ENCODE measurements around the gene AAMDC. TPM values are rescaled to one million over a fixed set of nuclear protein-coding genes. Genes with fewer than 3 reads are reported as not detected.

Gene AAMDC
- total and polyA plus RNA-seq, 2 donors (not counting 1 experiment from before 2014, with no cell fraction given): 39.6 to 98.4 TPM

DNA sequence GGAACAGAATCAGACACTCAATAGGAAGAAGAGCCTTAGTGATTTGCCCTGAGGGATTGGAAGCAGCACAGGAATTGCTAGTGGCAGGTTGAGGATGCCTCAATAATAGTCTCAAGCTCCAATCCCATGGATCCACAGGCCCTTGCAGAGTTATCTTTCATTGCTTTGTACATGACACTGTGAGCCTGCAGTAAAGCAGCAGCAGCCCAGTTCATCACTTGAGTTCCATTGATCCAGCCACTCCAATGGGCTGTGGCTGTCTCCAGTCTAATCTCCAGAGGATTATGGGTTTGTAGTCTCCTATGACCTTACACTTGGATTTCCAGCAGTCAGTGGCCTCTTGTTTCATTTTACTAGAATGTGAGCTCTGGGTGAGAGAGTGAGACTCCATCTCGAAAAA is 45.4 kb downstream of the AAMDC start:
- TF ChIP-seq EZH2 (IDR thresholded peaks at IDR 0.05; ENCODE audit: low read length, missing control alignments): no peak
- TF ChIP-seq, protein P1, sequence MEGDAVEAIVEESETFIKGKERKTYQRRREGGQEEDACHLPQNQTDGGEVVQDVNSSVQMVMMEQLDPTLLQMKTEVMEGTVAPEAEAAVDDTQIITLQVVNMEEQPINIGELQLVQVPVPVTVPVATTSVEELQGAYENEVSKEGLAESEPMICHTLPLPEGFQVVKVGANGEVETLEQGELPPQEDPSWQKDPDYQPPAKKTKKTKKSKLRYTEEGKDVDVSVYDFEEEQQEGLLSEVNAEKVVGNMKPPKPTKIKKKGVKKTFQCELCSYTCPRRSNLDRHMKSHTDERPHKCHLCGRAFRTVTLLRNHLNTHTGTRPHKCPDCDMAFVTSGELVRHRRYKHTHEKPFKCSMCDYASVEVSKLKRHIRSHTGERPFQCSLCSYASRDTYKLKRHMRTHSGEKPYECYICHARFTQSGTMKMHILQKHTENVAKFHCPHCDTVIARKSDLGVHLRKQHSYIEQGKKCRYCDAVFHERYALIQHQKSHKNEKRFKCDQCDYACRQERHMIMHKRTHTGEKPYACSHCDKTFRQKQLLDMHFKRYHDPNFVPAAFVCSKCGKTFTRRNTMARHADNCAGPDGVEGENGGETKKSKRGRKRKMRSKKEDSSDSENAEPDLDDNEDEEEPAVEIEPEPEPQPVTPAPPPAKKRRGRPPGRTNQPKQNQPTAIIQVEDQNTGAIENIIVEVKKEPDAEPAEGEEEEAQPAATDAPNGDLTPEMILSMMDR (conservative IDR thresholded peaks at IDR 0.05 in 1 of 2, IDR thresholded peaks at IDR 0.05 in 1 of 2; ENCODE audit: low read depth in 1 of 2, low read length in 2 of 2): no peak
- H3K4me3 ChIP-seq (replicated peaks in 1 of 4; ENCODE audit: control extremely low read depth in 1 of 4, insufficient read depth in 1 of 4, low read depth in 3 of 4, low read length in 4 of 4): no peak overlapping the region
- H3K4me1 ChIP-seq (ENCODE audit: control insufficient read depth, extremely low read depth, insufficient read depth, low read length): no peaks in the 10 kb centered on the region
- no peaks in the 10 kb centered on the region for H3K36me3 ChIP-seq (ENCODE audit: control insufficient read depth, insufficient read depth, low read length)
- H3K9ac ChIP-seq (ENCODE audit: insufficient read depth, low read length): no peak overlapping the region
- H3K9me3 ChIP-seq (ENCODE audit: control insufficient read depth, insufficient read depth, low read depth, low read length): no peaks in the 10 kb centered on the region
- no peak overlapping the region for H2AFZ ChIP-seq (ENCODE audit: low read length)
- H3K79me2 ChIP-seq (ENCODE audit: control insufficient read depth, insufficient read depth, low read length): no peaks in the 10 kb centered on the region
- no peaks in the 10 kb centered on the region for H4K20me1 ChIP-seq (ENCODE audit: control insufficient read depth, extremely low read depth, insufficient read depth, low read length)
- H3K27me3 ChIP-seq (ENCODE audit: control insufficient read depth, insufficient read depth, low read length): no peaks in the 10 kb centered on the region
- DNase-seq (ENCODE audit: low read depth in 2 of 2): no peak
- H3K4me2 ChIP-seq (ENCODE audit: extremely low read depth, insufficient read depth, low read length): no peak overlapping the region
- H3K27ac ChIP-seq (ENCODE audit: insufficient read depth, low read length): no peak overlapping the region

DNA sequence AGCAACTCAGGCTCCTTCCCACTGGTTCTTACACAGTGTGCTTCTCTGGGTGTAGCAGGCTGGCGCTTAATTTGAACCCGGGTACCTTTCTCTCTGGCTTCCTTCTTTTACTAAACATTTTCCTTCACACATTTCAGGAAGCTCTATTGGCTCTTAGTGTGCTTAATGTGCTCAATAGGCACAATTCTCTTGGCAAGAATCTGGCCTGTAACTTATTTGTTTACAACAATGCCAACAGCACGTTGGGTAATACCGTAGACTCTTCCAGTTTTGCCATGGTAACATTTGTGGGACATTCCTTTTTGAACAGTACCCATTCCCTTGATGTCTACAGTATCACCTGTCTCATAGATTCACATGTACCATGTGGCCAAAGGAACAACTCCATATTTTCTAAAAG is 47.8 kb downstream of the AAMDC start:
- Histone ChIP-seq H2AFZ (ENCODE audit: low read length) (no peak overlapping the region), H3K27me3 (ENCODE audit: control insufficient read depth, insufficient read depth, low read length) (no peaks in the 10 kb centered on the region), H3K9ac (ENCODE audit: insufficient read depth, low read length) (no peak overlapping the region), H3K4me3 (replicated peaks in 1 of 4; ENCODE audit: control extremely low read depth in 1 of 4, insufficient read depth in 1 of 4, low read depth in 3 of 4, low read length in 4 of 4) (no peak overlapping the region), H3K9me3 (ENCODE audit: control insufficient read depth, insufficient read depth, low read depth, low read length) (no peaks in the 10 kb centered on the region), H3K4me2 (ENCODE audit: extremely low read depth, insufficient read depth, low read length) (no peak overlapping the region), H3K36me3 (ENCODE audit: control insufficient read depth, insufficient read depth, low read length) (no peaks in the 10 kb centered on the region), H3K27ac (ENCODE audit: insufficient read depth, low read length) (no peak overlapping the region), H3K79me2 (ENCODE audit: control insufficient read depth, insufficient read depth, low read length) (no peaks in the 10 kb centered on the region), H4K20me1 (ENCODE audit: control insufficient read depth, extremely low read depth, insufficient read depth, low read length) (no peaks in the 10 kb centered on the region), H3K4me1 (ENCODE audit: control insufficient read depth, extremely low read depth, insufficient read depth, low read length) (no peaks in the 10 kb centered on the region)
- DNase-seq (ENCODE audit: low read depth in 2 of 2): no peak
- TF ChIP-seq, protein P1 (conservative IDR thresholded peaks at IDR 0.05 in 1 of 2, IDR thresholded peaks at IDR 0.05 in 1 of 2; ENCODE audit: low read depth in 1 of 2, low read length in 2 of 2): no peak
- TF ChIP-seq EZH2 (IDR thresholded peaks at IDR 0.05; ENCODE audit: low read length, missing control alignments): no peak

DNA sequence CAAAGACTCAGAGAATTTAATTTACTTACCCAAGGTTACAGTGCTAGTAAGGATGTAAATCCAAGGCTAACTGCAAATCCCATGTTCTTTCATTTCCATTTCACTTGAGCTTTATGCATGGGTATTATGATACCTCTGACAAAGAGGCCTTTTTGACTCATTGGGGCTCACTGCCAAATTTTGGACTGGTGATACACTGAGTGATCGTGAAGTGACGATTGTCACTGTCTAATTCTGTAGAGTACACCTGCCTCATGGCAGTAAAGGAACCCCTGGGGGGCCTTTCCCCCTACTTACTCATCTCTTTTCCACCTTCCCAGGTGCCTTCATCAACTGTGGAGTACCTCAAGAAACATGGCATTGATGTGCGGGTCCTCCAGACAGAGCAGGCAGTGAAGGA is 50.9 kb downstream of the AAMDC start:
- H3K4me1 ChIP-seq (ENCODE audit: control insufficient read depth, extremely low read depth, insufficient read depth, low read length): no peaks in the 10 kb centered on the region
- H3K27ac ChIP-seq (ENCODE audit: insufficient read depth, low read length): no peak overlapping the region
- H3K4me3 ChIP-seq (replicated peaks in 1 of 4; ENCODE audit: control extremely low read depth in 1 of 4, insufficient read depth in 1 of 4, low read depth in 3 of 4, low read length in 4 of 4): no peak overlapping the region
- H3K36me3 ChIP-seq (ENCODE audit: control insufficient read depth, insufficient read depth, low read length): peaks cover 2% of the 10 kb centered on the region
- no peak overlapping the region for H3K4me2 ChIP-seq (ENCODE audit: extremely low read depth, insufficient read depth, low read length)
- DNase-seq (ENCODE audit: low read depth in 2 of 2): no peak
- H2AFZ ChIP-seq (ENCODE audit: low read length): no peak overlapping the region
- no peaks in the 10 kb centered on the region for H3K27me3 ChIP-seq (ENCODE audit: control insufficient read depth, insufficient read depth, low read length)
- H3K9me3 ChIP-seq (ENCODE audit: control insufficient read depth, insufficient read depth, low read depth, low read length): no peaks in the 10 kb centered on the region
- H3K9ac ChIP-seq (ENCODE audit: insufficient read depth, low read length): no peak overlapping the region
- H3K79me2 ChIP-seq (ENCODE audit: control insufficient read depth, insufficient read depth, low read length): no peaks in the 10 kb centered on the region
- TF ChIP-seq EZH2 (IDR thresholded peaks at IDR 0.05; ENCODE audit: low read length, missing control alignments): no peak
- TF ChIP-seq, protein P1 (conservative IDR thresholded peaks at IDR 0.05 in 1 of 2, IDR thresholded peaks at IDR 0.05 in 1 of 2; ENCODE audit: low read depth in 1 of 2, low read length in 2 of 2): no peak
- no peaks in the 10 kb centered on the region for H4K20me1 ChIP-seq (ENCODE audit: control insufficient read depth, extremely low read depth, insufficient read depth, low read length)

Measured in fibroblast of lung (primary cell).